ENCODE measurements around the gene MRTFA.

GRCh38 chr22:40463683-40464082 is 172.8 kb downstream of the MRTFA start:
- TF ChIP-seq PHF8 (IDR thresholded peaks at IDR 0.05; ENCODE audit: borderline replicate concordance, low read depth), result no peak
- no peak for TF ChIP-seq RAD21 (conservative IDR thresholded peaks at IDR 0.05 in 1 of 2, IDR thresholded peaks at IDR 0.05 in 1 of 2)
- TF ChIP-seq SREBF2 (IDR thresholded peaks at IDR 0.05), result no peak
- no peak for TF ChIP-seq ZSCAN20 (CRISPR knock-in tag; IDR thresholded peaks at IDR 0.05)
- TF ChIP-seq USF2 (IDR thresholded peaks at IDR 0.05), result no peak
- TF ChIP-seq CTCF (IDR thresholded peaks at IDR 0.05), result no peak

Measured in A549 (cell line).